OCI-LY3 (cell line): Measurements from ENCODE around the gene ANAPC4.

Experiments used
- EZH2phosphoT487 ChIP-seq: fragments of 200-600 bp; shearing (Covaris generic); IDR thresholded peaks from 2 replicates; pipeline ENCODE4 v1.6.1; 2018; ENCODE audit warnings: antibody characterized with exemption, mixed run types, low read depth
- TF ChIP-seq, protein P1 (sequence below): fragments of 200-600, 300-600 bp; sonication (generic); IDR thresholded peaks from 2 replicates; pipeline ENCODE4 v1.5.1; 2014; ENCODE audit warnings: antibody characterized with exemption, low read length, low read depth

DNA sequence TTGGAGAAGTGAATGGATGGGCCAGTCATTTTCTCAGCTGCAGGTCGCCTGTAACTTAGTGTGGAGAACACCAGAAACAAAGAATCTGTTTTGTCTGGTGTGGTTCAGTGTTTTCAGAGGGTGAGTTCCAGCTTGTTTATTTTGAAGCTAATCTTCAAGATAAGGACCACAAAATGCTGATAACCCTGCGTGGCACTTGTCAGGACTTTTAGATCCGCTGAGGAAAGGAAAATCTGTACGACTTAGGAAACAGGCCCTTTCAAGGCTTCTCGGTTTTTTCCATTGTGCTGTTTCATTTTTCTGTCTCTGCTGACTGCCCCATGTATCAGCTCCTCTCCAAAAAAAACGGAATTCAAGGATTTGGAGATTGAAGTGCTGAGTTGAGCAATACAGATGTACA lies 8.7 kb upstream of the ANAPC4 start:
- TF ChIP-seq, protein P1, sequence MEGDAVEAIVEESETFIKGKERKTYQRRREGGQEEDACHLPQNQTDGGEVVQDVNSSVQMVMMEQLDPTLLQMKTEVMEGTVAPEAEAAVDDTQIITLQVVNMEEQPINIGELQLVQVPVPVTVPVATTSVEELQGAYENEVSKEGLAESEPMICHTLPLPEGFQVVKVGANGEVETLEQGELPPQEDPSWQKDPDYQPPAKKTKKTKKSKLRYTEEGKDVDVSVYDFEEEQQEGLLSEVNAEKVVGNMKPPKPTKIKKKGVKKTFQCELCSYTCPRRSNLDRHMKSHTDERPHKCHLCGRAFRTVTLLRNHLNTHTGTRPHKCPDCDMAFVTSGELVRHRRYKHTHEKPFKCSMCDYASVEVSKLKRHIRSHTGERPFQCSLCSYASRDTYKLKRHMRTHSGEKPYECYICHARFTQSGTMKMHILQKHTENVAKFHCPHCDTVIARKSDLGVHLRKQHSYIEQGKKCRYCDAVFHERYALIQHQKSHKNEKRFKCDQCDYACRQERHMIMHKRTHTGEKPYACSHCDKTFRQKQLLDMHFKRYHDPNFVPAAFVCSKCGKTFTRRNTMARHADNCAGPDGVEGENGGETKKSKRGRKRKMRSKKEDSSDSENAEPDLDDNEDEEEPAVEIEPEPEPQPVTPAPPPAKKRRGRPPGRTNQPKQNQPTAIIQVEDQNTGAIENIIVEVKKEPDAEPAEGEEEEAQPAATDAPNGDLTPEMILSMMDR, result no peak
- no peak for TF ChIP-seq EZH2phosphoT487
